ENCODE results near the gene SEMA6C. TPM values are rescaled to one million over a fixed set of nuclear protein-coding genes. Genes with fewer than 3 reads are reported as not detected.
"Not testable (repeated sequence)": the region's sequence is repeated elsewhere in the genome, so short reads cannot be mapped to it uniquely, and the experiment has no call there.

Gene SEMA6C
- total RNA-seq, 1 experiment from 2014 or later, result not detected

DNA sequence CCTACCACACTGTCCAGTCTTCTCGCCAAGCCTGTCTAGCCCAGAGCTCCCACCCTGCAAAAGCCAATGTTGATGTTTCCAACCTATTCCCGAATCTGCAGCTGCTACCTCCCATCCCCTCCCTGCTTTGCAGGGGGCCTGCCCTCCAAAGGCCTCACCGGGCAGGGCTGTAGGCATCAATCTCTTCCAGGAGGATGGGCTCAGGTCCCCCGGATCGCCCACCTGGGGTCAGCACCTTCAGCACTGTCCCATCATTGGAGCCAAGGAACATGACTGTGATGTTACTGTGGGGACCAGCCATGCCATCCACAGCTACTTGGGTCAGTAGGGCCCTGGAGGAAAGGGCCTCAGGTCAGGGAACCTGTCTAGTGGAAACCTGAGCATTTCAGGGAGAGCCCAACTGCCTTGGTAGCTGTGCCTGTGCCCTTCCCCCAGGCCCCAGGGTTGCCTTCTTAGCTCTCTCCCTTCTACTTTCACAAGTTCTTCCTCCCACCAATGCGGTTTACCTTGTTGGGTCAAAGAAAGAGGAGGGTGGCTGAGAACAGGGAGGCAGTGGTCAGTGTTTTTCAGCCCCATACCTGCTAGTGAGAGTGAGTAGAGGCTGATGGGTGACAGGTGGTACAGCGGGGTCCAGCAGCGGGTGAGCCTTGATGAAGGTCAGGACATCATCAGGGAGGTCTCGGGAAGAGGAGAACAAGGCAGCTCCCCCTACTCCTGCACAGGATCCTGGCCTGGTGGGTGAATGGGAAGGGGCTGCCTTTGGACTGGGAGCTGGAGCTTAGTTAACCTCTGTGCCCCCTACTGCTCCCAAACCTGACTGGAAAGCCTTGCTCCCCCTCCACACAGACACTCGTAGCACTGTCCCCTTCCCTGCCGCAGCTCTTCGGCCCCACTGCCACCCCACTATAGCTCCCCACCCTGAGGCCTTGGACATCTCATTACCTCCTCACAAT, 10.7 kb downstream of the SEMA6C start:
- in situ Hi-C loops (cut with HindIII; ENCODE audit: low pct_unique_long_range_greater_than_20kb, low sequenced_read_pairs), result no loop called here
- DNase-seq (ENCODE audit: low read depth), result no peak

DNA sequence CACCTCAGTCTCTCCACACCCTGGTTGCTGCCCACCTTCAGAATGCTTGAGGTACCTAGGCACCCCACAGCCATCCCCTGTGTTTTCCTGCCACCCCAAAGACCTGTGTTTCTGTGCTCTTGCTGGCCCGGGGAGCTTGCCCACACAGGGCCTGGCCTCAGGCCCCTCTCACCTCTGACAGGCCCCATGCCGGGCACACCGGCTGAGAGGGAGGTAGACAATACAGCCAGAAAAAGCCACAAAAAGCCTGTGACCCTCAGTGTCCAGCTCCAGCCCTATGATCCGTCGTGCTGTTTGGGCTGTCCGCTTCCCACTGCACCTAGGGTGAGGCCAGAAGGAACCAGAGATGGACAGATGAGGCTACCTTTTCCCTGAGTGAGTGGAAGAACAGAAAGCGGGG, 11.4 kb downstream of the SEMA6C start:
- in situ Hi-C loops (cut with HindIII; ENCODE audit: low pct_unique_long_range_greater_than_20kb, low sequenced_read_pairs), result no loop called here
- DNase-seq (ENCODE audit: low read depth), result no peak

DNA sequence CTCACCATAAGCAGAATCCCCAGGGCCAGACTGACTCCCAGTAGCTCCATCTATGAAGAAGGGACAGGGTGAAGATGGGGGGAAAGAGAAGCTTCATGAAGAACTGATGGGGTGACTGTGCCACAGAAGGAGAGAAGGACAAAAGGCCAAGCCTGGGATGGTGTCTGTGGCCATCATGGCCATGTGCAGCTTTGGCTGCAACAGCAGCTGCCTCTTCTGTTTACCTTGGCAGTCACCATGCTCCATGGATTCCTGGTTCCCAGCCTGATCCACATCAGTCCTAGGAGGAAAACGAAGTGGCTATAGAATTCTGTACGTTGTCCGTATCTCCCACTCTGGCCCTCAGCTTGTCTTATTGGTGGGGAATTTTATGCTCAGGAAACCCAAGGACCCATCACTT, 12.0 kb downstream of the SEMA6C start:
- in situ Hi-C loops (cut with HindIII; ENCODE audit: low pct_unique_long_range_greater_than_20kb, low sequenced_read_pairs), result no loop called here

DNA sequence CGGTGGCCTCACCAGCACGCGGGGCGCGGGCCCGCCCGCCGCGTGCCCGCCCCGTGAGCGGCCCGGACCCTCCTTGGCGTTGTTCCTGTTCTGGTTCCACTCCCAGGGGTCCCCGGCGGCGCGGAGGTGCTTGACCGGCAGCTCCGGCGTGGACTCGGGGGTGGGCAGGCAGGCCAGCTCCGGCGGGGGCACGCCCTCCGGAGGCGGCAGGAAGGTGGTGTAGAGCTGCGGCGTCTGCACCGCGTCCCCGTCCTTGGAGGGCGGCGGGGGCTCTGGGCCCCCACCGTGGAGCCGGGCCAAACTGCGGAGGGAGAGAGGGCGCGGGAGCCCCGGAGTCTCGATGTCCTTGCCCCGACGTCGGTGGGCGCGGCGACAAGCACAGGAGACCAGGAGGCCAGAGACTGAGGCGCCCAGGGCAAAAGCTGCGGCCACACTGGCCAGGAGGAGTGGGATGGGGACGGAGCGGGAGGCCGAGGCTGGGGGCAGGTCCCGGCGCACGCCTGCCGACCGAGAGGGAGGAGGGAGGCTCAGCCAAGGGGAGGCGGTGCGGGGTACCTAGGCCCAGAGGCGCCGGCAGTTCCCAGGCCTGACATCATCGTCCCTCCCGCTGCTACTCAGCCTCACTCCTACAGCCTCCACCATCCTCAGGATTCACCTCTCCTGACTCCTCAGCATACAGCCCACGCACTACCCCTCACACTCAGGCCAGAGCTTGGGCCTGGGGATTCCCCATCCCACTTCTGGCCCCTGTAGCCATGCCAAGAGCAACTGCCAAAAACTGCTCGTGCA, 13.2 kb downstream of the SEMA6C start:
- in situ Hi-C loops (cut with HindIII; ENCODE audit: low pct_unique_long_range_greater_than_20kb, low sequenced_read_pairs), result no loop called here

More for the DNA sequence above, 12.0 kb downstream of the SEMA6C start:
- no peak for DNase-seq (ENCODE audit: low read depth)

DNA sequence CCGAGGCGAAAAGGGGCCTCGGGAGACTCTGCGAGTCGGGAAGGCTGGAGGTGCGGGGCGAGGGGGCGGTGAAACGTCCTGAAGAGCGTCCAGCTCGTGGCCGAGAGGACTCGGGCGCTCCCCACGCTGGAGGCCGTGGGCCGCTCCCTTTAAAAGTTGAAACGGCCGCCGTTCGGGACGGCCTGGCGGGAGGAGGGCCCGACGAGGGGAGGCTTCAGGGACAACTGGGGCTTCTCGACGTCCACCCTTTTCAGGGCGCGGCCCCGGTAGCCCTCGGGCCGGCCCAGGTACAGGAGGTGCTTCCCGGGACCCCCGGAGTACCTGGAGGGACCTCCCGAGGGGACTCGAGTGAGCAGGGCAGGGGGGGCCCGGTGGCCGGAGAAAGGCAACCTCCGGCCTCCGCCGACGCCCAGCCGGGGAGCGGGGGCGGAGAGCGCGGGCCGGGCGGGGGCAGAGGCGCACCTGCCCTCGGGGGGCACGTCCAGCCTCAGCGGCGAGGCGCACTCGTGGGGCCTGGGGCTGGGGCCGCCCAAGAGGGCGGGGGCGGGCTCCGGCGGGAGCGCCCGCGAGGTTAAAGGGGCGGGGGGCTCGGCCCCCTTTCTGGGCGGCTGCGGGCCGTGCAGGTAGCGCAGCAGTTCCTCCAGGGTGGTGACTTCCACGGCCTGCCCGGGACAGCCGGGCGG, 14.0 kb downstream of the SEMA6C start:
- in situ Hi-C loops (cut with HindIII; ENCODE audit: low pct_unique_long_range_greater_than_20kb, low sequenced_read_pairs), result no loop called here
- no peak for DNase-seq (ENCODE audit: low read depth)

More for the DNA sequence above, 13.2 kb downstream of the SEMA6C start:
- DNase-seq (ENCODE audit: low read depth), result no peak

DNA sequence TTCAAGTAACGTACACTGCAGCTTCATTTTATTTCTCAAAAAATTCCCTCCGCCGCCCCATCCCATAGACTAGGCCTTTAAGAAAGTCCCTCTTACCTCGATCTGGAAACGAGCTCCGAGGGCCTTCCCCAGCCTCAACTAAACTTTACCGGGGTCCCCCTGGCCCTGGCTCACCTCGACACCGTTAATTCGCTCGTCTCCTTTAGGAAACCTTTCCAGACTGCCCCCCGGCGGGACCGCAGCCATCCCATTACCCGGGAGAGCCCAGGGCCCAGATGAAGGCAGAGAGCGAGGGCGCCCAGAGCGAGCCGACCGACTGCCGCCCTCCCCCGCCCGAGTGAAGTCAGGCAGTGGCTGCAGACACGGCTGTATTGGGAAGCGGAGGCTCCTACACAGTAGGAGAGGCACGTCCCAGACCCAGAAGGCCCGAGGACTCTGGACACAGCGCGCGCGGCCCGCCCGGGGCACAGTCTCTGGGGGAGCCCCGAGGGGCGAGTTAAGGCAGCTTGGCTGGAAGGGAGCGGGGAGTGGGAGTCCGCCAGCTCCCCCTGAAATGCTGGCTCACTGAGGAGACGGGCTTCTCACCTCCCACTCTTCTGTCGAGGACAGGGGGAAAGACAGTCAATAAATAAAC, 14.6 kb downstream of the SEMA6C start:
- in situ Hi-C loops (cut with HindIII; ENCODE audit: low pct_unique_long_range_greater_than_20kb, low sequenced_read_pairs), result no loop called here
- DNase-seq (ENCODE audit: low read depth), result no peak

DNA sequence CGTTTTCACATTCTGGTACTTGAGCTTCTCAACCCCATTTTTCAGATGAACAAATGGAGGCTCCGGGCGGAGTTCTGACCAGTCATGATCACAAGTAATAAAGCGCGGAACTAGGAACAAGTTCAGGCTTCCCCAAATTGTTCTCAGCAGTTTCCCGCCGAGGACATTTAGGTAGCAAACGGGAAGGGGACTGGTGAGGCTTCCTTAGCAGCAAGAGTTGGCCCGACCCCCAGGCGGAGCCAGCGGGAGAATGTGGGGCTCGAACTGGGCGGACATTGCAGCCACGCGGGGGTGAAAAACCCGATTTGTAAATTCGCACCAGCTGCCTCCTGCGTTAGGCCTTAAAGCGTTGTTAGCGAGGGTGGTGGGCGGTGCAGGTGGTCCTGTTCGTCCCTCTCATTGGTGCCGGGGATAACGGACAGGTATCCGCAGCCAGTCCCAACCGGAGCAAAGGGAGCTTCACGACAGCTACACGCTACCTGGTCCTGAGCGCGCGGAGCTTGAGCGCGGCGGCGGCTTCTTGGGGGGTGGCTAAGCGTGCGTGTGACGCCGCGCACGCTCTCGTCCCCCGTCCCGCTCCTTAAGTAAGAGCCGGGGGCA, 15.3 kb downstream of the SEMA6C start:
- DNase-seq (ENCODE audit: low read depth), result no peak
- in situ Hi-C loops (cut with HindIII; ENCODE audit: low pct_unique_long_range_greater_than_20kb, low sequenced_read_pairs), result no loop called here

DNA sequence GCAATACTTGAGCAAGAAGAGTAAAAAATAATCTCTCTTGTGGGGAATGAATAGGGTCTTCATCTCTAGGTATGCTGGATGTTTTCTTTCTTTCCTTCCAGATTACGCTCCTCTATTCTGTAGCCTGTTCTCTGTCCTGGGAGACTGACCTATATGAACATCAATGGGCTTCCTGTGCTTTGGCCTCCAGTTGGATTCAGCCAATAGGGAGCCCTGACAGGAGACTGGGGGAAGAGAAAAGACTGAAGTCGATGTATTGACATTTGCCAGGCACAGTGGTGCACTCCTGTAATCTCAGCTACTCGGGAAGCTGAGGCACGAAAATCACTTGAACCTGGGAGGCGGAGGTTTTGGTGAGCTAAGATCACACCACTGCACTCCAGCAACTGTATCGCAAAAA, 17.6 kb downstream of the SEMA6C start:
- DNase-seq (ENCODE audit: low read depth), result no peak
- in situ Hi-C loops (cut with HindIII; ENCODE audit: low pct_unique_long_range_greater_than_20kb, low sequenced_read_pairs), result no loop called here

DNA sequence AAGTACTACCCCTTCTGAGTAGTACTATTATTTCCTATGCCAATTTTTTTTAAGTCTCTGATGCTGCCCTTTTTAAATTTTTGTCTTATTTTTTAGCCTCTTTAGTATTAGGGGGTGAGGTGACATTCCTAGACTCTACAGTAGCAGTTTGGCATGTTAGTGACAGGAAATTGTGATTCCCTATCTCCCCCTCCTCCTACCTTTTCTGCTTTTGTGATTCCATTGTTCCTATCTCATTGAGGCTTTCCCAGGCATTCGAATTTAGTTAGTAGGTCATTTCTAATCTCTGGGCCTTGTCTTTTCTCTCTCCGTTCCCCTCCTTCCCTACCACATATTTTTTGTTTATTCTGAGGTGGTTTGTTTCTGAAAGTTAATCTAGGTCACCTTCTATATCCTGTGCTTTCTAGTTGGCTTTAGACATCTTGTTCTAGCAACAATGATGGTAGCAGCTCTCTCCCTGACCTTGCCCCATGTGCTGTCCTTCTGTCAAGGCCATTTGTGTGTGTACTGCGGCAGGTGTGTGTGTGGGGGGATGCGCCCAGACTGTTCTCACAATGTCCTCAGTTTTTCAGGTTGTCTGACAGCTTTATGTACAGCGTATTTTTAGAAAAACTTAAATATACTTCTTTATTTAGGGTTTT, 21.5 kb downstream of the SEMA6C start:
- no peak for DNase-seq (ENCODE audit: low read depth)
- in situ Hi-C loops (cut with HindIII; ENCODE audit: low pct_unique_long_range_greater_than_20kb, low sequenced_read_pairs), result no loop called here

DNA sequence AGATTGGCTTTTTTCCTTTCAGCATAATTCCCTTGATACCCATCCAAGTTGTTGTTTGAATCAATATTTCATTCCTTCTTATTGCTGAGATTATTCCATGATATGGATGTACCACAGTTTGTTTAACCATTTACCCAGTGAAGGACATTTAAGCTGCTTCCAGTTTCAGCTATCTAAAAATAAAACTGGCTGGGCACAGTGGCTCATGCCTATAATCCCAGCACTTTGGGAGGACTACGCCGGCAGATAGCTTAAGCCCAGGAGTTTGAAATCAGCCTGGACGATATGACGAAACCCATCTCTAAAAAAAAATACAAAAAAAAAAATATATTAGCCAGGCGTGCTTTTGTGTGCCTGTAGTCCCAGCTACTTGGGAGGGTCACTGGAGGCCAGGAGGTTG, 32.6 kb downstream of the SEMA6C start:
- in situ Hi-C loops (cut with HindIII; ENCODE audit: low pct_unique_long_range_greater_than_20kb, low sequenced_read_pairs), result no loop called here
- DNase-seq (ENCODE audit: low read depth), result no peak

DNA sequence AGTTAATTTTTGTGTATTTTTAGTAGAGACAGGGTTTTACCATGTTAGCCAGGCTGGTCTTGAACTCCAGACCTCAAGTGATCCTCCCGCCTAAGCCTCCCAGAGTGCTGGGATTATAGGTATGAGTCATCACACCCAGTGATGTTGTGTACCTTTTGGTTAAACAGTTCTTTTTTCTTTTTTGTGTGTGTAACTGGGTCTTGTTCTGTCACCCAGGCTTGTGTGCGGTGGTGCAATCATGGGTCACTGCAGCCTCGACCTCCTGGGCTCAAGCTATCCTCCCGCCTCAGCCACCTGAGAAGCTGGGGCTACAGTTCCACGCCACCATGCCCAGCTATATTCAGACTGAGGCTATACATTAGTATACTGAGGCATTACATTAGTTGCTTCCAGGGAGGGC, 38.1 kb downstream of the SEMA6C start:
- in situ Hi-C loops (cut with HindIII; ENCODE audit: low pct_unique_long_range_greater_than_20kb, low sequenced_read_pairs), result no loop called here
- DNase-seq (ENCODE audit: low read depth), result no peak

DNA sequence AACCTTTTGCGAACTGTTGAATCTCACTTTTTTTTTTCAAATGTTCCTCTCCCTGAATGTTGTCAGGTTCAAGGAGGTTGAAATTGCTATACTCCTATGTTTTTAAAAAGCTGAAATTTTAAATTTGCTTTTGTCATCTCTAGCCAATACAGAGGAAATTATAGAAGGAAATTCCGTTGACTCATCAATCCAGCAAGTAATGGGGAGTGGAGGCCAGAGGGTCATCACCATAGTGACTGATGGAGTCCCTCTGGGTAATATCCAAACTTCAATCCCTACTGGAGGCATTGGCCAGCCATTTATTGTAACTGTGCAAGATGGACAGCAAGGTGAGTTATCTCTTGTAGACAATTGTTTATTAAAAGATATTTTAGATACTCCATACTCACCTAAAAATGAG, 39.5 kb downstream of the SEMA6C start:
- DNase-seq (ENCODE audit: low read depth), result no peak
- in situ Hi-C loops (cut with HindIII; ENCODE audit: low pct_unique_long_range_greater_than_20kb, low sequenced_read_pairs), result no loop called here

DNA sequence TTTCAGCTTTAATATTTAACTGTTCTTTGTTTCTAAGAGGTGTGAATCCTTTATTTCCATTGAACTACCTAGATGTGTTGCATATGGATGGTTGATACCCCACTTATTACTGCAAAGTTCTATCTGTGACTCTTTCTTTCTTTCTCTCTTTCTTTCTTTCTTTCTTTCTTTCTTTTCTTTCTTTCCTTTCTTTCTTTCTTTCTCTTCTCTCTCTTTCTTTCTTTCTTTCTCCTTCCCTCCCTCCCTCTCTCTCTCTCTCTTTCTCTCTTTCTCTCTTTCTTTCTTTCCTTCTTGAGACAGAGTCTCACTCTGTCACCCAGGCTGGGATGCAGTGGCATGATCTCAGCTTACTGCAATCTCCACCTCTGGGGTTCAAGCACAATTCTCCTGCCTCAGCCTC, 41.8 kb downstream of the SEMA6C start:
- DNase-seq (ENCODE audit: low read depth), result no peak
- in situ Hi-C loops (cut with HindIII; ENCODE audit: low pct_unique_long_range_greater_than_20kb, low sequenced_read_pairs), result no loop called here

DNA sequence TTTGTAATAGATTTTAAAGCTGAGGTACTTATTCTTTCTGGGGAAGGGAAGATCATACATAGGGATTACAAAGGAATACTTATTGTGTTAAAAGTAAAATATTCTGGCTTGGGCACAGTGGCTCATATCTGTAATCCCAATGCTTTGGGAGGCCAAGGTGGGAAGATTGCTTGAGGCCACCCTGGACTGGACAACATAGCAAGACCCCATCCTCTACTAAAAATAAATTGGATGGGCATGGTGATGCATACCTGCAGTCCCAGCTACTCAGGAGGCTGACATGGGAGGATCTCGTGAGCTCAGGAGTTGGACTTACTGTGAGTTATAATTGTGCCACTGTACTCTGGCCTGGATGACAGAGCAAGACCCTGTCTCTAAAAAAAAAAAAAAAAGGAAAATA, 48.3 kb downstream of the SEMA6C start:
- in situ Hi-C loops (cut with HindIII; ENCODE audit: low pct_unique_long_range_greater_than_20kb, low sequenced_read_pairs), result loop anchor here (10.0 kb wide), 1 partner anchor 147 kb away; no protein-coding TSS in a partner anchor

DNA sequence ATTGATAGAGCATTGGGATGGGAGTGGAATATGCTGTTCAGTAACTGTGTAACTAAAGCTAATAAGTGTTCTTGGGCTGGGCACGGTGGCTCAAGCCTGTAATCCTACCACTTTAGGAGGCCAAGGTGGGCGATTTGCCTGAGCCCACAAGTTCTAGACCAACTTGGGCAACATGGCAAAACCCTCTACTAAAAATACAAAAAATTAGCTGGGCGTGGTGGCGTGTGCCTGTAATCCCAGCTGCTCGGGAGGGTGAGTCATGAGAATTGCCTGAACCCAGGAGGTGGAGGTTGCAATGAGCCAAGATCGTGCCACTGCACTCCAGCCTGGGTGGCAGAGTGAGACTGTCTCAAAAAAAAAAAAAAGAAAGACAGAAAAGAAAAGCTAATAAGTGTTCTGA, 49.0 kb downstream of the SEMA6C start:
- DNase-seq (ENCODE audit: low read depth), result not testable (repeated sequence)
- in situ Hi-C loops (cut with HindIII; ENCODE audit: low pct_unique_long_range_greater_than_20kb, low sequenced_read_pairs), result loop anchor here (10.0 kb wide), 1 partner anchor 147 kb away; no protein-coding TSS in a partner anchor

More for the DNA sequence above, 48.3 kb downstream of the SEMA6C start:
- DNase-seq (ENCODE audit: low read depth), result no peak

DNA sequence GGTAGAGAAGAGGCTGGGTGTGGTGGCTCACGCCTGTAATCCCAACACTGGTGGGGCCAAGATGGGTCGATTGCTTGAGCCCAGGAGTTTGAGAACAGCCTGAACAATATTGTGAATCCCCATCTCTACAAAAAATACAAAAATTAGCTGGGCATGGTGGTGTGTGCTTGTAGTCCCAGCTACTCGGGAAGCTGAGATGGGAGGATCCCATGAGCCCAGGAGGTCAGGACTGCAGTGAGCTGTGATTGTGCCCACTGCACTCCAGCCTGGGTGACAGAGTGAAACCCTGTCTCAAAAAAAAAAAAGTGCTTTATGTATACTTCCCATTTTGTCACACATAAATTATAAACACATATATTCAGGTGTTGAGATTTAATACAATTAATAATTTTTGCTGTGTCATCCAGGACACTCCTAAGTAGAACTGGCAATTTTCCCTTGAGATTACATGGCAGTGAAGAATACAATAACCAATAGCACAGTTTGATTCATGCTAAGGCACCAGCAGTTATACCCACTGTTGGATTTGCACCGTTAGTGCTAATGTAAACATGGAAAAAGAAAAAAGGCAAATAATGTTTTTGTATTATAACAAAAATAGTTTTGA, 60.4 kb downstream of the SEMA6C start:
- DNase-seq (ENCODE audit: low read depth), result no peak
- in situ Hi-C loops (cut with HindIII; ENCODE audit: low pct_unique_long_range_greater_than_20kb, low sequenced_read_pairs), result no loop called here
